SK-N-SH (cell line): ENCODE data around the gene ENPP7. TPM values are rescaled to one million over a fixed set of nuclear protein-coding genes. Genes with fewer than 3 reads are reported as not detected.

Source experiments
- CTCF ChIA-PET: fragments of 300-600, 350-600 bp; formaldehyde crosslinking; extraction: SDS; loops from one replicate; lab custom pipeline; 2021; lab: Yijun Ruan, JAX
- POLR2A ChIA-PET: fragments of 350-600 bp; sonication (Branson Sonifier 250); formaldehyde crosslinking; extraction: SDS; loops from one replicate; lab custom pipeline; 2020; ENCODE audit warnings: antibody characterized with exemption, inconsistent platforms; lab: Yijun Ruan, JAX
- DNase-seq: peaks from one replicate; pipeline ENCODE4 v3.0.0; 2012
- H2AFZ ChIP-seq: fragments of 200-600 bp; sonication (generic); 2 replicates; pipeline ENCODE4 v1.8.1; 2016; ENCODE audit warnings: antibody characterized with exemption, mild to moderate bottlenecking, low read depth
- H3F3A ChIP-seq: fragments of 200-600 bp; sonication (generic); replicated peaks from 2 replicates; pipeline ENCODE3; 2016; ENCODE audit warnings: antibody characterized with exemption, mild to moderate bottlenecking; ENCODE audit not compliant: insufficient read depth
- H3K27ac ChIP-seq, 2 experiments: fragments of 200-500 bp in 1 of 2; fragments of 200-600 bp in 1 of 2; sonication (Bioruptor generic) in 1 of 2; sonication (generic), shearing (Covaris generic) in 1 of 2; 2 replicates each; pipeline versions ENCODE4 v1.5.1 to v1.6.1; 2014 to 2016; ENCODE audit warnings: low read depth in 2 of 2, inconsistent platforms in 1 of 2, low read length in 1 of 2, mild to moderate bottlenecking in 1 of 2, mixed read lengths in 1 of 2
- H3K27me3 ChIP-seq: fragments of 200-600 bp; sonication (generic), shearing (Covaris generic); 2 replicates; pipeline ENCODE4 v1.6.1; 2016; ENCODE audit warnings: mixed run types; ENCODE audit not compliant: insufficient read depth
- H3K36me3 ChIP-seq, 2 experiments: fragments of 200-500 bp in 1 of 2; fragments of 200-600 bp in 1 of 2; sonication (Bioruptor generic) in 1 of 2; sonication (generic) in 1 of 2; replicated peaks in 1 of 2; 2 replicates each; pipeline versions ENCODE3 to v1.5.1; 2014 to 2016; ENCODE audit warnings: low read length in 1 of 2, mild to moderate bottlenecking in 1 of 2; ENCODE audit not compliant: insufficient read depth in 2 of 2, control insufficient read depth in 1 of 2
- H3K4me1 ChIP-seq, 2 experiments: fragments of 200-500 bp in 1 of 2; fragments of 200-600 bp in 1 of 2; sonication (Bioruptor generic) in 1 of 2; sonication (generic), shearing (Covaris generic) in 1 of 2; 2 replicates each; pipeline versions ENCODE4 v1.5.1 to v1.6.1; 2014 to 2016; ENCODE audit warnings: low read depth in 1 of 2, low read length in 1 of 2, mixed run types in 1 of 2; ENCODE audit not compliant: insufficient read depth in 2 of 2, control insufficient read depth in 1 of 2
- H3K4me2 ChIP-seq: fragments of 200-600 bp; sonication (generic), shearing (Covaris generic); 2 replicates; pipeline ENCODE4 v1.6.1; 2017; ENCODE audit warnings: mixed run types
- H3K4me3 ChIP-seq, 2 experiments: fragments of 200-500 bp in 1 of 2; fragments of 200-600 bp in 1 of 2; sonication (Bioruptor generic) in 1 of 2; sonication (generic), shearing (Covaris generic) in 1 of 2; 2 replicates each; pipeline versions ENCODE4 v1.5.1 to v1.8.1; 2014 to 2016; ENCODE audit warnings: low read depth in 2 of 2, inconsistent platforms in 1 of 2, low read length in 1 of 2, mild to moderate bottlenecking in 1 of 2, mixed read lengths in 1 of 2, moderate library complexity in 1 of 2
- H3K79me2 ChIP-seq: fragments of 200-600 bp; sonication (generic); 2 replicates; pipeline ENCODE4 v1.8.1; 2017; ENCODE audit warnings: mild to moderate bottlenecking; ENCODE audit not compliant: insufficient read depth
- H3K9ac ChIP-seq: fragments of 200-600 bp; sonication (generic); 2 replicates; pipeline ENCODE4 v1.6.1; 2017; ENCODE audit warnings: mixed run types
- H3K9me2 ChIP-seq: fragments of 200-600 bp; sonication (generic); 2 replicates; pipeline ENCODE4 v1.6.1; 2017; ENCODE audit warnings: mixed run types
- H3K9me3 ChIP-seq: fragments of 200-600 bp; sonication (generic); 2 replicates; pipeline ENCODE4 v1.6.1; 2017; ENCODE audit warnings: mixed run types, mild to moderate bottlenecking, moderate library complexity
- H4K20me1 ChIP-seq: fragments of 200-600 bp; sonication (generic); 2 replicates; pipeline ENCODE4 v1.6.1; 2017; ENCODE audit warnings: mild to moderate bottlenecking, mixed run types; ENCODE audit not compliant: insufficient read depth
- CHD2 ChIP-seq: fragments of 150-350 bp; IDR thresholded peaks from 2 replicates; pipeline ENCODE4 v1.6.1; 2018; ENCODE audit warnings: low read length; ENCODE audit not compliant: partially characterized antibody
- CTCF ChIP-seq: fragments of 200-600 bp; sonication (generic); IDR thresholded peaks from 2 replicates; pipeline ENCODE4 v1.6.1; 2017; ENCODE audit warnings: antibody characterized with exemption, mild to moderate bottlenecking, moderate library complexity
- EZH2phosphoT487 ChIP-seq: fragments of 200-600 bp; sonication (generic); IDR thresholded peaks from 2 replicates; pipeline ENCODE4 v1.6.1; 2017; ENCODE audit warnings: low read depth, mixed run types, mild to moderate bottlenecking, antibody characterized with exemption, moderate library complexity, borderline replicate concordance
- GABPA ChIP-seq: IDR thresholded peaks from 2 replicates; pipeline ENCODE4 v1.4.0; 2012; ENCODE audit warnings: low read depth, mild to moderate bottlenecking
- JUND ChIP-seq: IDR thresholded peaks from 2 replicates; pipeline ENCODE4 v1.4.0; 2012
- MEF2A ChIP-seq: IDR thresholded peaks from 2 replicates; pipeline ENCODE4 v1.4.0; 2012; ENCODE audit warnings: low read depth, borderline replicate concordance
- MXI1 ChIP-seq: IDR thresholded peaks from 2 replicates; pipeline ENCODE4 v1.6.1; 2012; ENCODE audit warnings: mild to moderate bottlenecking, low read depth, low read length, improper control_type of control experiment
- POLR2AphosphoS5 ChIP-seq: IDR thresholded peaks from 2 replicates; pipeline ENCODE4 v1.6.1; 2012; ENCODE audit warnings: low read depth, low read length
- RFX5 ChIP-seq: IDR thresholded peaks from 2 replicates; pipeline ENCODE4 v1.6.1; 2012; ENCODE audit warnings: mild to moderate bottlenecking, improper control_type of control experiment, low read length
- RXRA ChIP-seq: IDR thresholded peaks from 2 replicates; pipeline ENCODE4 v1.4.0; 2012; ENCODE audit warnings: low read depth, mild to moderate bottlenecking, borderline replicate concordance
- SIN3A ChIP-seq: IDR thresholded peaks from 2 replicates; pipeline ENCODE4 v1.6.1; 2012; ENCODE audit warnings: low read depth, mild to moderate bottlenecking, low read length, moderate library complexity, borderline replicate concordance
- SMC3 ChIP-seq: IDR thresholded peaks from 2 replicates; pipeline ENCODE4 v1.6.1; 2012; ENCODE audit warnings: low read depth, low read length, improper control_type of control experiment
- TCF12 ChIP-seq: IDR thresholded peaks from 2 replicates; pipeline ENCODE4 v1.4.0; 2012
- TEAD4 ChIP-seq: IDR thresholded peaks from 2 replicates; pipeline ENCODE4 v1.4.0; 2012; ENCODE audit warnings: mild to moderate bottlenecking, borderline replicate concordance; ENCODE audit not compliant: insufficient read depth
- YY1 ChIP-seq: IDR thresholded peaks from 2 replicates; pipeline ENCODE4 v1.4.0; 2012; ENCODE audit warnings: low read depth, mild to moderate bottlenecking
- WGBS: methylation state at CpG from one replicate; pipeline ENCODE4 v1.1.6; 2017; ENCODE audit warnings: low lambda C conversion rate; 5-methylcytosine and 5-hydroxymethylcytosine counted together
- polyA plus RNA-seq, 3 experiments: library from polyadenylated mRNA; depleted of rRNA; stranded (reverse); fragments of >200 nt; gene quantifications; 2 replicates each; pipeline ENCODE4 v1.2.3, GENCODE V29; 2012
- TF ChIP-seq, protein P1 (sequence below): IDR thresholded peaks from 2 replicates; pipeline ENCODE4 v1.4.0; 2012; ENCODE audit warnings: low read depth, borderline replicate concordance
- TF ChIP-seq, protein P2 (sequence below): fragments of 150-350 bp; IDR thresholded peaks from 2 replicates; pipeline ENCODE4 v1.6.1; 2017; ENCODE audit warnings: antibody characterized with exemption, low read length, low read depth, borderline replicate concordance
- TF ChIP-seq, protein P3 (sequence below): IDR thresholded peaks from 2 replicates; pipeline ENCODE4 v1.4.0; 2012; ENCODE audit warnings: low read depth
- TF ChIP-seq, protein P4 (sequence below): IDR thresholded peaks from 2 replicates; pipeline ENCODE4 v1.6.1; 2012; ENCODE audit warnings: mild to moderate bottlenecking, low read depth, low read length, moderate library complexity

Gene ENPP7
- polyA plus RNA-seq, 1 of the 3 experiments (the other 2 are of a cell fraction) = not detected

GRCh38 chr17:79729761-79730160, 982 bp upstream of the ENPP7 start:
- Histone ChIP-seq H3K36me3 (no peaks in the 10 kb centered on the region), H3K9ac (no peak overlapping the region), H3K4me3 (no peak overlapping the region), H3K4me1 (peaks cover 0 to 8% of the 10 kb centered on the region in 2 experiments; a peak in 1 of 4 replicates), H4K20me1 (no peaks in the 10 kb centered on the region), H3K9me3 (no peaks in the 10 kb centered on the region), H3K4me2 (no peak overlapping the region), H3K27ac (no peak overlapping the region), H3K79me2 (no peaks in the 10 kb centered on the region), H2AFZ (no peak overlapping the region), H3K27me3 (no peaks in the 10 kb centered on the region), H3F3A (no peaks in the 10 kb centered on the region), H3K9me2 (no peaks in the 10 kb centered on the region)
- ChIA-PET CTCF (interaction anchor here (1.6 to 3.9 kb wide), 3 partner anchors 10 to 14 kb away, joined by 3 to 26 read pairs (median 5); no protein-coding TSS in a partner anchor), POLR2A (no interaction called here)
- TF ChIP-seq SMC3 (no peak), MEF2A (no peak), EZH2phosphoT487 (no peak), SIN3A (no peak), TEAD4 (no peak)
- TF ChIP-seq, protein P1, sequence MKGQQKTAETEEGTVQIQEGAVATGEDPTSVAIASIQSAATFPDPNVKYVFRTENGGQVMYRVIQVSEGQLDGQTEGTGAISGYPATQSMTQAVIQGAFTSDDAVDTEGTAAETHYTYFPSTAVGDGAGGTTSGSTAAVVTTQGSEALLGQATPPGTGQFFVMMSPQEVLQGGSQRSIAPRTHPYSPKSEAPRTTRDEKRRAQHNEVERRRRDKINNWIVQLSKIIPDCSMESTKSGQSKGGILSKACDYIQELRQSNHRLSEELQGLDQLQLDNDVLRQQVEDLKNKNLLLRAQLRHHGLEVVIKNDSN = no peak
- WGBS = 76% methylated on average over 12 of the region's 12 CpGs
- DNase-seq = no peak

GRCh38 chr17:79730437-79730768, 340 bp upstream of the ENPP7 start:
- Histone ChIP-seq H3K4me2 (no peak overlapping the region), H3K27me3 (no peaks in the 10 kb centered on the region), H3K9me3 (no peaks in the 10 kb centered on the region), H3K9me2 (no peaks in the 10 kb centered on the region), H3F3A (no peaks in the 10 kb centered on the region), H3K4me3 (no peak overlapping the region), H3K36me3 (no peaks in the 10 kb centered on the region), H4K20me1 (no peaks in the 10 kb centered on the region), H3K4me1 (peaks cover 0 to 8% of the 10 kb centered on the region in 2 experiments; a peak in 1 of 4 replicates), H3K27ac (no peak overlapping the region), H2AFZ (no peak overlapping the region), H3K79me2 (no peaks in the 10 kb centered on the region), H3K9ac (no peak overlapping the region)
- no peak for DNase-seq
- POLR2A ChIA-PET = no interaction called here
- no peak for TF ChIP-seq RXRA
- TF ChIP-seq, protein P2, sequence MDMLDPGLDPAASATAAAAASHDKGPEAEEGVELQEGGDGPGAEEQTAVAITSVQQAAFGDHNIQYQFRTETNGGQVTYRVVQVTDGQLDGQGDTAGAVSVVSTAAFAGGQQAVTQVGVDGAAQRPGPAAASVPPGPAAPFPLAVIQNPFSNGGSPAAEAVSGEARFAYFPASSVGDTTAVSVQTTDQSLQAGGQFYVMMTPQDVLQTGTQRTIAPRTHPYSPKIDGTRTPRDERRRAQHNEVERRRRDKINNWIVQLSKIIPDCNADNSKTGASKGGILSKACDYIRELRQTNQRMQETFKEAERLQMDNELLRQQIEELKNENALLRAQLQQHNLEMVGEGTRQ = no peak
- TF ChIP-seq TCF12 = no peak
- TF ChIP-seq POLR2AphosphoS5 = no peak
- no peak for TF ChIP-seq TEAD4
- no peak for TF ChIP-seq RFX5
- no peak for TF ChIP-seq YY1
- TF ChIP-seq EZH2phosphoT487 = no peak
- TF ChIP-seq CTCF = no peak
- TF ChIP-seq, protein P3, sequence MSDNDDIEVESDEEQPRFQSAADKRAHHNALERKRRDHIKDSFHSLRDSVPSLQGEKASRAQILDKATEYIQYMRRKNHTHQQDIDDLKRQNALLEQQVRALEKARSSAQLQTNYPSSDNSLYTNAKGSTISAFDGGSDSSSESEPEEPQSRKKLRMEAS = no peak
- TF ChIP-seq GABPA = no peak
- no peak for TF ChIP-seq SIN3A
- no peak for TF ChIP-seq MXI1
- TF ChIP-seq JUND = no peak
- no peak for TF ChIP-seq MEF2A
- no peak for TF ChIP-seq CHD2
- TF ChIP-seq, protein P4, sequence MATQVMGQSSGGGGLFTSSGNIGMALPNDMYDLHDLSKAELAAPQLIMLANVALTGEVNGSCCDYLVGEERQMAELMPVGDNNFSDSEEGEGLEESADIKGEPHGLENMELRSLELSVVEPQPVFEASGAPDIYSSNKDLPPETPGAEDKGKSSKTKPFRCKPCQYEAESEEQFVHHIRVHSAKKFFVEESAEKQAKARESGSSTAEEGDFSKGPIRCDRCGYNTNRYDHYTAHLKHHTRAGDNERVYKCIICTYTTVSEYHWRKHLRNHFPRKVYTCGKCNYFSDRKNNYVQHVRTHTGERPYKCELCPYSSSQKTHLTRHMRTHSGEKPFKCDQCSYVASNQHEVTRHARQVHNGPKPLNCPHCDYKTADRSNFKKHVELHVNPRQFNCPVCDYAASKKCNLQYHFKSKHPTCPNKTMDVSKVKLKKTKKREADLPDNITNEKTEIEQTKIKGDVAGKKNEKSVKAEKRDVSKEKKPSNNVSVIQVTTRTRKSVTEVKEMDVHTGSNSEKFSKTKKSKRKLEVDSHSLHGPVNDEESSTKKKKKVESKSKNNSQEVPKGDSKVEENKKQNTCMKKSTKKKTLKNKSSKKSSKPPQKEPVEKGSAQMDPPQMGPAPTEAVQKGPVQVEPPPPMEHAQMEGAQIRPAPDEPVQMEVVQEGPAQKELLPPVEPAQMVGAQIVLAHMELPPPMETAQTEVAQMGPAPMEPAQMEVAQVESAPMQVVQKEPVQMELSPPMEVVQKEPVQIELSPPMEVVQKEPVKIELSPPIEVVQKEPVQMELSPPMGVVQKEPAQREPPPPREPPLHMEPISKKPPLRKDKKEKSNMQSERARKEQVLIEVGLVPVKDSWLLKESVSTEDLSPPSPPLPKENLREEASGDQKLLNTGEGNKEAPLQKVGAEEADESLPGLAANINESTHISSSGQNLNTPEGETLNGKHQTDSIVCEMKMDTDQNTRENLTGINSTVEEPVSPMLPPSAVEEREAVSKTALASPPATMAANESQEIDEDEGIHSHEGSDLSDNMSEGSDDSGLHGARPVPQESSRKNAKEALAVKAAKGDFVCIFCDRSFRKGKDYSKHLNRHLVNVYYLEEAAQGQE = no peak
- CTCF ChIA-PET = interaction anchor here (3.6 kb wide), 1 partner anchor 11 kb away, joined by 23 read pairs; no protein-coding TSS in a partner anchor
- WGBS = 95% methylated on average over 4 of the region's 5 CpGs
